ENCODE measurements around the gene USP48. TPM values are rescaled to one million over a fixed set of nuclear protein-coding genes. Genes with fewer than 3 reads are reported as not detected.

The USP48 gene
- total RNA-seq, 3 donors from 2014 or later = 39.1 to 70.6 (median 52.2) TPM

GRCh38 chr1:21672478-21673276, 110.3 kb downstream of the USP48 start:
- DNase-seq (peak in 1 of 3 donors; percentile 22), ATAC-seq (no peak)
- Histone ChIP-seq H3K36me3 (ENCODE audit: low read depth) (no peaks in the 10 kb centered on the region), H3K4me1 (ENCODE audit: low read depth) (peaks cover 12% of the 10 kb centered on the region), H3K4me3 (no peak overlapping the region), H3K9me3 (no peaks in the 10 kb centered on the region)
- intact Hi-C loops (cut with DNase I, micrococcal nuclease) = no loop called here
- no peak for TF ChIP-seq CTCF (IDR thresholded peaks at IDR 0.05)

GRCh38 chr1:21671915-21672314, 111.0 kb downstream of the USP48 start:
- Histone ChIP-seq H3K36me3 (ENCODE audit: low read depth) (no peaks in the 10 kb centered on the region), H3K9me3 (no peaks in the 10 kb centered on the region), H3K4me3 (no peak overlapping the region), H3K4me1 (ENCODE audit: low read depth) (peaks cover 12% of the 10 kb centered on the region)
- no peak for TF ChIP-seq CTCF (IDR thresholded peaks at IDR 0.05)
- DNase-seq (peak in 1 of 3 donors; percentile 40), ATAC-seq (no peak)
- intact Hi-C loops (cut with DNase I, micrococcal nuclease) = no loop called here

GRCh38 chr1:21670956-21671902, 111.7 kb downstream of the USP48 start:
- ATAC-seq (no peak), DNase-seq (no peak)
- peaks cover 12% of the 10 kb centered on the region for H3K4me1 ChIP-seq (ENCODE audit: low read depth)
- no peak for TF ChIP-seq CTCF (IDR thresholded peaks at IDR 0.05)
- no peaks in the 10 kb centered on the region for H3K36me3 ChIP-seq (ENCODE audit: low read depth)
- H3K4me3 ChIP-seq = no peak overlapping the region
- no peaks in the 10 kb centered on the region for H3K9me3 ChIP-seq
- intact Hi-C loops (cut with DNase I, micrococcal nuclease) = no loop called here

- intact Hi-C loops (cut with DNase I, micrococcal nuclease) = no loop called here
- TF ChIP-seq CTCF (IDR thresholded peaks at IDR 0.05) = no peak
- Histone ChIP-seq H3K36me3 (ENCODE audit: low read depth) (no peaks in the 10 kb centered on the region), H3K4me3 (no peak overlapping the region), H3K9me3 (no peaks in the 10 kb centered on the region), H3K4me1 (ENCODE audit: low read depth) (peaks cover 12% of the 10 kb centered on the region)
- ATAC-seq = no peak
- DNase-seq = no peak
Observed at GRCh38 chr1:21670059-21670881, 112.7 kb downstream of the USP48 start.
